AG09319 (cell line): ENCODE results near the gene MON1B.

Experiments used
- DNase-seq: peaks from one replicate; pipeline ENCODE4 v3.0.0-alpha.2; 2010; ENCODE audit warnings: low read depth; ENCODE audit errors: extremely low read depth
- CTCF ChIP-seq: IDR thresholded peaks from 2 replicates; pipeline ENCODE4 v1.5.1; 2011; ENCODE audit warnings: low read depth, mild to moderate bottlenecking, inconsistent platforms, low read length, moderate library complexity

Gene MON1B

GRCh38 chr16:77206533-77206932, 15.5 kb downstream of the MON1B start:
- TF ChIP-seq CTCF, result no peak

GRCh38 chr16:77207030-77207429, 16.0 kb downstream of the MON1B start:
- no peak for TF ChIP-seq CTCF
- DNase-seq, result no peak

More at GRCh38 chr16:77206533-77206932, 15.5 kb downstream of the MON1B start:
- no peak for DNase-seq

GRCh38 chr16:77208382-77208781, 17.4 kb downstream of the MON1B start:
- DNase-seq, result no peak

GRCh38 chr16:77211880-77212740, 21.1 kb downstream of the MON1B start:
- TF ChIP-seq CTCF, result no peak
- DNase-seq, result no peak

More at GRCh38 chr16:77208382-77208781, 17.4 kb downstream of the MON1B start:
- TF ChIP-seq CTCF, result no peak

GRCh38 chr16:77212741-77213541, 22.0 kb downstream of the MON1B start:
- no peak for DNase-seq
- no peak for TF ChIP-seq CTCF

- DNase-seq, result no peak
- no peak for TF ChIP-seq CTCF
Measured at GRCh38 chr16:77213542-77214106, 22.6 kb downstream of the MON1B start.
